AML-193 (cell line): Measurements from ENCODE around the gene TMEM135.
"Not testable (repeated sequence)": the region's sequence is repeated elsewhere in the genome, so short reads cannot be mapped to it uniquely, and the experiment has no call there.

ENCODE experiments used
- DNase-seq, 2 experiments: peaks; one replicate each; lab custom pipeline; 2025; lab: John Stamatoyannopoulos, UW

The TMEM135 gene

DNA sequence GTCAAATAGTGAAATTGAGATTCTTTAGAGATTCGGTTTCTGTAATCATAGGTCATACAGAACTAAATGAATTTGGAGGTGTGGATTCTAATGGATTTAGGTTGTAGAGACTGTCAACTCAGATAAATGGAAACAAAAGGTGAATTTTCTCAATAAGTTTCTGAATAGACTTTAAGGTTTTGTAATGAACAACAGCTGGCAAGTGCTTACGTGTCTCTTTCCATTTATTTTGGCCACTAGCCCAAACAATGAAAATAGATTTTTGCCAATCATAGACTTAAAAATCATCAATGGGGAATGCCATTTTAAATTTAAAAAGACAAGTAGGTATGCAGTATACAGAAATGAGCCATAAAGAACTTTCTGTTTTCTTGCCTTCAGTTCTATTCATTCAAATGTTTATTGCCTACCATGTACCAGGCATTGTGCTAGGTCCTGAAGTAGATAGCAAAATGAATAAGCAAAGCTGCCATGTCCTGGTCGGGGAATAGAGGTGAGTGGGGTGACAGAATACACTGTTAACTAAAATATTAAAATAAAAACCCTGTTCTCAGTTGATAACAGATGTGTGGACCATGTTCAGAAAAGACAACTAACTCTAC lies 16.9 kb upstream of the TMEM135 start:
- DNase-seq: no peak

DNA sequence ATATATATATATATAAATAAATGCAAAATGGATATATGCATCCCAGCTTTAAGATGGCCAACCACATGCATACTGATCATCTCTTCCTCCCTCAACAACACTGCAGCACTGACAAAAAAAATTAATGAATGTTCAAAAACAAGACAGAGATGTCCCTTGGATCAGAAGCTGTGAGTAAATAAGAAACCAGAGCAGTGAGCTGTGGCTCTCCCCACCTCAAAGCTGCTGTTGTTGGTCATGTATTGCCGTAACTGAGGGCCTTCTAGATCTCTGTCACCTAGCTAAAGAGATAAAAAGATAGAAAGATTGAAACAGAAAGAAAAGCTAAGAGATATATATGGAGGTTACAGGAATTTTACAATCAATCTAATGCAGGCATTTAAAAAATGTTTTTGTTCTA lies 15.5 kb upstream of the TMEM135 start:
- no peak for DNase-seq

DNA sequence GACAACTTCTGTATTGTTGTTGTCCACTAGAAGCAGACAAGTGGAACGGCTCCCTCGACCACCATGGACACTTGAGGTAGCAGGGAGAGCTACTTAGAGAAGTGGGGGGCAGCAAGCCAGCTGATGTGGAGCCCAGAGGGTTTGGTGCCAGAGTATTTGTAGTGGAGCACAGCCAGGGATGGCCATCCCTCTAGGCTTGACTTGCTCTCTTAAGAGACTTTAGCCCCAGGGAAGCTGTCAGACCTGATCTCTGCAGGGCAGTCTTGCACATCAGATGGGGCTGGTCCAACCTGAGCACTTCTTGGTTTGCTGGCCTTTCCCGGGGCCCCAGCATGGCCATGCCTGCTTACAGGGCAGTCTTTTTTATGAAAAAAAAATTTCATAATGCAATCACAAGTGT lies 15.0 kb upstream of the TMEM135 start:
- no peak for DNase-seq

DNA sequence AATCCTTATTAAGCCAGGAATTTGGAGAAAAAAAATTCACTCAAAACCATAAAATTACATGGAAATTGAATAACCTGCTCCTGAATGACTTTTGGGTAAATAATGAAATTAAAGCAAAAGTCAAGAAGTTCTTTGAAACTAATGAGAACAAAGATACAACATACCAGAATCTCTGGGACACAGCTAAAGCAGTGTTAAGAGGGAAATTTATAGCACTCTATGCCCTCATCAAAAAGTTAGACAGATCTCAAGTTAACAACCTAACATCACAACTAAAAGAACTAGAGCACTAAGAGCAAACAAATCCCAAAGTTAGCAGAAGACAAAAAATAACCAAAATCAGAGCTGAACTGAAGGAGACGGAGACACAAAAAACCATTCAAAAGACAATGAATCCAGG lies 11.3 kb upstream of the TMEM135 start:
- not testable (repeated sequence) for DNase-seq

DNA sequence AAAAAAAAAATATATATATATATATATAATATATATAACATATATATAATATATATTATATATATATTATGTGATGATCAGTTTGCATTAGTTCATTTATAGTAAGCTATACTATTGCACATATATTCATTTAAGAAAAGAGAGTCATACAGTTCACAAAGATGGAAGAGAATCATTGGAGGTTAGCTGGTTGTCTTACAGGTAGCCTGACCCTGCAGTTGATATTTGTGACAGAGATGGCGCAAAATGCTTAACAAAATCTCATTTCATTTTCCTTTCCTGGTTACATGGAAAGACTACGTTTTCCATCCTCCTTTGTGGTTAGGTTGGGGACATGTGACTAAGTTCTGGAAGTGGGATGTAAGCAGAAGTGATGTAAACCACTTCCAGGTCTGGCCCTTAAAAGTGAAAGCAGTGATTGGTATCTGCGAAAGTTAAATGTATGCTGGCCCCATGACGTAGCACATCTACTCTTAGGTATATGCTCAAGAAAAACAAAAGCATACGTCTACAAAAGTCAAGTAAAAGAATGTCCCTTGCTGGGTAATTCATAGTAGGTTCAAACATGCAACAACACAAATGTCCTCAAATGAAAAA lies 7.2 kb upstream of the TMEM135 start:
- no peak for DNase-seq

DNA sequence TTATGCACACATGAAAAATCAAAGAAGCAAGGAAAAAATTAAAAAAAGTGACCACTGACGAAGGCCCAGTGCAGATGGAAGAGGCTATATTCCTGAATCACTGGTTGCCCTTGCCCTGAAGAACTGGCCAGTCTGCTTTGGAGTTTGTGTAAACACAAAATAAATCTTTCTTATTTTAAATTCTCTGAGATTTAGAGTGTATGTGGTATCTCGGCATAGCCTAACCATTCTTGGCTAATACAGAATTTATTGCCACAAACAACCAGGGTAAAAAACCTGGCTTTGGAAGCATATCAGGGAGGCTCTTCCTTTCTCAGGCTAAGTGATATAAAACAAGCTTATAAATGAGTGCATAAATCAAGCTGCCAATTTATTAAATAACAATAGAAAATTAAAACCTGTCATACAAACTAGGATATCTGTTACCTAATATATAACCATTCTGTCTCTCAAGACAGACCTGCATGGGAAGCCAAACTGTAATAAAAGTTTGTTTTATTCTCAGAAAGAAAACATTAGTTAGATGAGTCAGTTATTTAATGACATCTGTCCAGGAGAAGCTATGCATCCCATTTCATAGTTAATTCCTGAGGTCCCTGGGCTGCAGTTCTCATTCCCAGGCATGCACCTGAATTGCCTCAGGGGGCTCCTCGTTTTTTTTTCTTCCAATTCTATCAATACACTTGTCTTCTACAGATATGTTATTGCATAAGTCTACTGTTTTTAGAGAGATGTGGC lies 6.1 kb upstream of the TMEM135 start:
- no peak for DNase-seq

DNA sequence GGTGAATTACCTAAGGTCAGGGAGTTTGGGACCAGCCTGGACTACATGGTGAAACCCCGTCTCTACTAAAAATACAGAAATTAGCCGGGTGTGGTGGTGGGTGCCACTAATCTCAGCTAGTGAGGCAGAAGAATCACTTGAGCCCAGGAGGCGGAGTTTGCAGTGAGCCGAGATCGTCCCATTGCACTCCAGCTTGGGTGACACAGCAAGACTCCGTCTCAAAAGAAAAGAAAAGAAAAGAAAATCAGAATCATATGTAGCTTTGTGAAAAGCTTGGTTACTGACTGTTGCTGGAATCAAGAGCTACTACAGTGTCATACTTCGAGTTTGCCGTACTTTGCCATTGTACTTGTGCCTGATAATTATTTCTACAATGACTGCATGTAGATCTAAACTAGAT lies 4.2 kb upstream of the TMEM135 start:
- DNase-seq: no peak

DNA sequence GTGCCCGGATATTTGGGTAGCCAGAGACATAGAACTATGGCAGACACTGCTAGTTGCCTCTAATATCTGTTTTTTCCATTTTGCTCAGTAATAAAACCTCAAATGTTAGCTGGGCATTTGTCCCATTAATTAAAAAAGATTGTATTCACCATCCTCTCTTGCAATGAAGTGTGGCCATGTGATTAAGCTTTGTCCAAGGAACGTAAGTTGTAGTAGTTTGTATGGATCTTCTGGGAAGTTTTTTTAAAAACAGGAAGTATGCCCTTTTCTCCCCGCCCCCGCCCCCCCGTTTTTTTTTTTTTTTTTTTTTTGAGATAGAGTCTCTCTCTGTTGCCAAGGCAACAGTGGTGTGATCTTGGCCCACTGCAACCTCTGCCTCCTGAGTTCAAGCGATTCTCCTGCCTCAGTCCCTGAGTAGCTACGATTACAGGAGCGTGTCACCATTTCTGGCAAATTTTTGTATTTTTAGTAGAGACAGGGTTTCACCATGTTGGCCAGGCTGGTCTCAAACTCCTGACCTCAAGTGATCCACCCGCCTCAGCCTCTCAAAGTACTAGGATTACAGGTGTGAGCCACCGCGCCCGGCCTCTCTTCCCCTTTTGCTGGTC lies 1.7 kb upstream of the TMEM135 start:
- DNase-seq: no peak

DNA sequence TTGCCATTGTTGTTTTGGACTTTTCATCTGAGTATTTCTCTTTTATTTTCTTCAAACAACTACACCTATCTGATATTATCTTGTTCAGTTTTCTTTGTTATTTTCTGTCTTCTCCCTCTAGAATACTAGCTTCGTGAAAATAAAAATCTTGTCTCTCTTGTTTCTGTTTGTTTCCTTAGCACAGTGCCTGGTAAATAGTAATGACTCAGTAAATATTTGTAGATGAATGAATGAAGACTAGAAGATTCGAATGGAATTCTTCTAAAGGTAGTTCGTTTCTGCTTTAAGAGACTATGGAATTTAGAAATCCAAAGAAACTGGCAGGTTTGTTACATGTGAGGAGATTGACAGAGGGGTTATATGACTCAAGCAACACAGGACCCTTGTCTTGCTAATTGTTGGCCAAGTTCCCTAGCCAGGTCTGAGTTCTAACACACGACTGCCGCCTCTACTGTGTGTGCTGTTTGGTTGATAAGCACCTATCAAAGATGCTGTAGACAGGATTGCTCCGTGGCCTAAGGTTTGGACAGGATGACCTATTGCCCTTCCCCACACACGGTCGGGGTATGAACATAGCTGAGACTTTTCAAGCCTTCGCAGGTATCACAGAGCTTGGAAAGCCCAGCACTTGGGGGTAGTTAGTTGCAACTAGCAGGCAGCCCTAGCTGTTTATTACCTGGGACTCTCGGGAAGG lies 831 bp upstream of the TMEM135 start:
- no peak for DNase-seq

DNA sequence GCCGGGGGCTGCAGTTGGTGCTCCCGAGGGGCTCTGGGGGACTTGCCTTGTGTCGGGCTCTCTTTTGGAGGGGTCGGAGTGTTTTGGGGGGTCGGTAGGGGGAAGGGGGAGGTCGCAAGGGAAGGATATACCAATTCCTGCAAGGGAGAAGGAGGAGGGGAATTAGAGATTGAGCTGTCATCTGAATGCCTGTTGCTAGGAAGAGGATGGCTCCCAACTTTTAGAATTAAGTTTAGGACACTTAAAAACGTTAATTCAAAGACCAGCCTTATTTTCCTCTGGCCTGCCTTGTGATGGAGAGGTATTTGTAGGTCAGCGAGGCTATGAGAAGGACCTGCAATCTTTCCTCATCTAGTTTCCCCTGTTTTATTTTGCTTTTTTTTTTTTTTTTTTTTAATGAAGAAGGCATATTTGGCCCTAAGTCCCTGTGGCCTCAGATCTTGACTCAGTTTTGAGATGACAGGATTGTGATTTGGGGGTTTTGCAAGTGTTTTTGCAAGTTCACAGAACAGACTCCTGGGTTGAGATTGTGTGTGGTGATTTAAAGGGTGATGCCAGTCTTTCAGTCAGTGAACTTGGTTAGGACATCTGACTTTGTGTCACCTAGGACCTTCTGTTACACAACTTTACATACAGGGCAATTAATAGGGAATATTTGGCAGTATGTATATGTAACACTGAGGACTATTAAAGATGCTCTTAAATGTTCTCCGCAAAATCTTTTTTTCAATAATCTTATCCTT lies 672 bp downstream of the TMEM135 start:
- DNase-seq: peak in 1 of 2 experiments; percentile 3

DNA sequence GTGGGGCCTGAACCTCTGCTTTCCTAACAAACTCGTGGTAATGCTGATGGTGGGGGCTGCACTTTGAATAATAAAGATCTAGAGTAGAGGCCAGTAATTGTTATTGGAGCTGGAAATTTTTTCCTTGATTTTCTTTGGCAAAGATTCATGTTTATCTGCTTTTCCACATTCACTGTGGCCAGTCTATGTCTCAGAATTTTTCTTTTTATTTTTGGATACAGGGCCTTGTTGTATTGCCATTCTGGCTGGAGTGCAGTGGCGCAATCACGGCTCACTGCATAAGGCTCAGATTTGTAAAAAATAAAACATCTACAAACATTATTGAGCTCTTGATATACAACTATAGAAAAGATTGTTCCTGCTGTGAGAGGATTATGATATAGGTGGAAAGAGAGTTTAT lies 1.6 kb downstream of the TMEM135 start:
- no peak for DNase-seq

DNA sequence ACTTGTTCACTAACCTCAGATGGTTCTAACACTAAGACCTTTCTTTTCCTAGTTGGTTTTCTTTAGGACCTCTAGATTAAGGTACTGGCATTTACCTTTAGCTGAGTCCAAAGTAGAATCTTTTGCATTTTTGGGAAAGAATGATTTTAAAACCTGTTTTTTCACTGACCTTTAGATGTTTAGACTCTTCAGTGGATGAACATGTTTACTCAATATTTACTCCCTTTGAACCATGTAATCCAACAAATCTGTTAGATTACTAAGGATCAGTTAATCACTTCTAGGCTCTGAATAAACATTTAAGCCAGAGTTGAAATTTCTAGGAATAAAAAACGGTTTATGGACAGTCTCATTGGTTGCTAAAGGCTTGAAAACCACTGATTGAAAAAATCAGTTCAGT lies 6.2 kb downstream of the TMEM135 start:
- DNase-seq: no peak

DNA sequence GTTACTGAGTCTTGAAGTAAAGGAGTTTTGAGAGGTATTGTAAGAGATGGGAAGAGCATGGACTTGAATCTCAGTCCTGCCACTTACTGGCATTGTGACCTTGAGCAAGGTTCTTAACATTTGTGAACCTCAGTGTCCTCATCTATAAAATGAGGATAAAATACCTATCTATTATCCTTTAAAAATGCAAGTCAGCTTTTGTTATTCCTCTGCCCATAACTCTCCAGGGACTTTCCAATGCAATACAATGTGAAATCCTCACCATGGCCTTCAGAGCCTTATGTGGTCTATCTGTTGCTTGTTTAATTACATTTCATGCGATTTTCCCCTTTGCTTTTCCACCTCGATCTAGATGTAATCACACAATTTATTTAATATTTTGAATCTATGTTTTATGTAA lies 9.1 kb downstream of the TMEM135 start:
- DNase-seq: no peak

DNA sequence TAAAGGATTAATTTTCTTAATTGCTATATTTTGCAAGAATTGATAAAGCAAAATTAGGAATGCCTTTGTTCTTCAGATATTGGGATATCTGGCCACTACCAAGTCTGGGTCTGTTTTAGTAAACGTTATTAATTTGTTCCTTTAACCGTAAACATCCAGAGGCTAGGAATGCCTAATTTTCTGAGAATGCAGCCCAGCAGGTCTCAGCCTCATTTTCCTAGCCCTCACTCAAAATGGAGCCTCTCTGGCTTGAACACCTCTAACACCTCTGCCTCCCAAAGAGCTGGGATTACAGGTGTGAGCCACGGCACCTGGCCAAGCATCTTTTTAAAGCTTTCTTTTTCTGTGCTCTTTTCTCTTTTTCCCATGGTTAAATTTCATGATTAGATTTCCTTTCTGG lies 18.4 kb downstream of the TMEM135 start:
- DNase-seq: no peak

DNA sequence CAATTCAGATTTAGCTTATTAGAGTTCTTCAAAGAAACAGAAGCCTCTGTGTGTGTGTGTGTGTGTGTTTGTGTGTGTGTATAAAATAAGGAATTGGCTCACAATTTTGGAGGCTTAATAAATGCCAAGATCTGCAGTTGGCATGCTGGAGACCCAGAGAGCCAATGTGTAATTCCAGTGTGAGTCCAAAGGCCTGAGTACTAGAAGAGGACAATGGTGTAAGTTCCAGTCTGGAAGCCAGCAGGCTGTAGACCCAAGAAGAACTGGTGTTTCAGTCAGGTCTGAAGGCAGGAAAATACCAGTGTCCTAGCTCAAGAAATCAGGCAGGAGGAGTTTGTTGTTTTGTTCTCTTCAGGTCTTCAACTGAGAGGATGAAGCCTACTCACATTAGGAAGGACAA lies 20.0 kb downstream of the TMEM135 start:
- DNase-seq: no peak

DNA sequence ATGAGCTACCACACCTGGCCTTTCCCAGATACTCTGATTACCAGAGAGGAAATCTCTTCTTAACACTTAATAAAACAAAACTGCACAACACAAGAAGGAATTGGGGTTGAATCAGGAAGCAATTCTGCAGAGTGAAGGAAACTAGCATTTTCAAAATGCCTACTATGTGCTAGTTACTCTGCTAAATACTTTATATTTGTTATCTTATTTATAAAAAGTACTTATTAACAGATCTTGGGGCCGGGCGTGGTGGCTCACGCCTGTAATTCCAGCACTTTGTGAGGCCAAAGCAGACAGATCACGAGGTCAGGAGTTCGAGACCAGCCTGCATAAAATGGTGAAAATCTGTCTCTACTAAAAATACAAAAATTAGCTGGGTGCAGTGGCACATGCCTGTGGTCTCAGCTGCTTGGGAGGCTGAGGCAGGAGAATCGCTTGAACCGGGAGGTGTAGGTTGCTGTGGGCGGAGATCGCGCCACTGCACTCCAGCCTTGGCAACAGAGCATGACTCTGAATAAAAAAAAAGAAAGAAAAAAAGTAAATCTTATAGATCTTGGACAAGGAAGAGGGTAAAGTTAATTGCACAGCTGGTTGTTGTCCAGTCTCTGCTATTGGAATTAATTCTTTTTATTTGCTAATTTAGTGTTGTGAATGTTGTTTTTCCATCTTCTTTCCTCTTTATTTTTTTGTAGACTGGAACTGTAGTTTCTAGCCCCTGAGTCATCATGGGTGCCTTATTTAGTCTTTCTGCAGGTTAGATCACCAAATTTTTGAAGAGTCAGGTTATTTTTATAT lies 22.1 kb downstream of the TMEM135 start:
- no peak for DNase-seq

DNA sequence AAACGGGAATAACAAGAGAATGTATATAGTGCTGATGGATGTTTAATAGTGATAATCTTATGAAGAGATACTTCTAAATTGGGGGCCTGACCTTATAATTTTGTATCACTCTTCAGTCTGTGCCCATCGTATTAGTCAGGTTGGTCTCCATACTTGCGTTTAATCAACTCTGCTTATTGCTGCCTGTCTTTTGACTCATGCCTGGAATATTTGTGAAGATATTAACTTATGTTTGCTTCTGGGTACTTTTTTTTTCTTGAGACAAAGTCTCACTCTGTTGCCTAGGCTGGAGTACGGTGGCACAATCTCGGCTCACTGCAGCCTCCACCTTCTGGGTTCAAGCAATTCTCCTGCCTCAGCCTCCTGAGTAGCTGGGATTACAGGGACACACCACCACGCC lies 24.0 kb downstream of the TMEM135 start:
- DNase-seq: no peak

DNA sequence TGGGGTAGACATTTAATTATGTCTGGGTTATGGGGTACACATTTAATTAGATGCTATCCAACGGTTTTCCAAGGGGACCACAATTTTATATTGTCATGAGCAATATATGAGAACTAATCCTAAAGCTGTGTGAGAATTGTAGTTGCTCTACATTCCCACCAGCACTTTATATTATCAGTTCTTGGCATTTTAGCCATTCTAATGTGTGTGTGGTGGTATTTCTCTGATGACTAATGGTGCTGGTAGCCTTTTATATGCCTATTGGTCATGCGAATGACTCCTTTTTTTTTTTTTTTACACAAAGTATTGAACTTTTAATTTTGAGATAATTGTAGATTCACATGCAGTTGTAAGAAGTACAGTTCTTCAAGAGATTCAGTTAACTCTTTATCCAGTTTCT lies 26.2 kb downstream of the TMEM135 start:
- no peak for DNase-seq

DNA sequence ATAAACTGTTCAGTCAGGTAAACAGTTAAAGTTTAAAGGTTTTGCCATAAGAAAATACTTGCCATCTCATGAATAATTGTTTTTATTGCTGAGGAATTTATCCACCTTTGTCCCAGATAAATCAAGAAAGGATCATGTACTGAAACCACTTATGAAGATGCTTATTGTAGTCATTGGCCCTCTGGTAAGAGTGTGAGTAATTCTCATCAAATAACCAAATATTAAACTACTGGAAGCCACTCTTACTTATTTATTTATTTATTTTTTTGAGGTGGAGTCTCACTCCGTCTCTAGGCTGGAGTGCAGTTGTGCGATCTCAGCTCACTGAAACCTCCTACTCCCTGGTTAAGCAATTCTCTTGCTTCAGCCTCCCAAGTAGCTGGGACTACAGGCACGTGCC lies 35.1 kb downstream of the TMEM135 start:
- no peak for DNase-seq

DNA sequence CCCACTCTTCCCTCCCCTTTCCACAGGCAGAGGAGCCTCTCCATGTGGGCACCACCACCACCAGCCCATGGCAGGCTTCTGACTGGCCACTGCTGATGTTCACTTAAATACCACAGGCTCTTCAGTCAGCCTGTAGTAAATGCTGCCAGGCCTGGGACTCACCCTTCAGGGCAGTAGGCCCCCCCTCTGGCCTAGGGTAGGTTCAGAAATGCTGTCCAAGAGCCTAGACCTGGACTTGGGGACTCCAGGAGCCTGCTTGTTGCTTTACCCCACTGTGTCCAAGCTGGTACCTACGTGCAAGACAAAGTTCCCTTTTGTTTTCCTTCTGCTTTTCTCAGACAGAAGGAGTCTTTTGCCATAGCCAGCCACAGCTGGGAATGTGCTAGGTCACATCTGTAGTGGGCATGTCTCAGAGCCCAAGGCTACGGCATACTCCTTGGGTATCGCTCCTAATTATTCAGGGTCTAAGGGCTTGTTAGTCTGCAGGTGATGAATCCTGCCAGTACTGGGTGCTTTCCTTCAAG lies 38.6 kb downstream of the TMEM135 start:
- DNase-seq: no peak

DNA sequence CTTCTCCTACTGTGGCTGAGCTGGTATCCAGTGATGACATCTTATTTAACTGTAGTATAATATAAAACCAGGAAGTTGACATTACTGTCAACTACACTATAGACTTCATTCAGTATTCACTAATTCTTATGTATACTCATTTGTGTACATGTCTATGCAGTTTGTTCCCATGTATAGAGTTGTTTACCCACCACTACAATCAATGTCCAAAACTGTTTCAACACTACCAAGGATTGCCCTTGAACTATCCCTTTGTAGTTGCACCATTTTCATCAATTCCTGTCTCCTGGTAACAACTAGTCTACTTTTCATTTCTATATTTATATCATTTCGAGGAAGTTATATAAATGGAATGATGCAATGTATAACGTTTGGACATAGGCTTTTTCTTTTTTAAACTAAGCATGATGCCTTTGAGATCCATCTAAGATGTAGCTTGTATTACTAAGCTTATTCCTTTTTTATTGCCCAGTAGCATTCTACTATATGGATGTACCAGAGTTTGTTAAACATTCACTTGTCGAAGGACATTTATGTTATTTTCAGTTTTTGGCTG lies 39.2 kb downstream of the TMEM135 start:
- no peak for DNase-seq
